ENCODE measurements around the gene TBC1D9. TPM values are rescaled to one million over a fixed set of nuclear protein-coding genes. Genes with fewer than 3 reads are reported as not detected.

The TBC1D9 gene
- total RNA-seq, 2 donors from 2014 or later: 22.3 to 29.0 TPM

DNA sequence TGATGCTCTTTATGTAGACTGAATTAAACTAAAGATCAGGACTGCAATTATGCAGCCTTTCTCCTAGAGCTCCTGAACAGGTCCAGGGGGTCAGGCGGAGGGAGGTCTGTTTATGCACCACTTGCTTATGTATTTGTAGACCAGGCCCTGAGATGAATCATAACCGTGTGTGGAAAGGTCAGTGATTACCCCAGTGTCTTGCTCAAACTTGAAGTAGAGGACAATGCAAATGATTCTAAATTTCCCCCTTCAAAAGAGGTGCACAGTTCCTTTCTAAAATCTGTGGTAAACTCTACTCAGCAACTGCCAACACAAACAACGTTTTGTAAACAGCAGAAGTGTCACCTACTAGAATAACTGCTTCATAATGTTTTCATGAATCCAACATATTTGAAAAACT, 13.0 kb upstream of the TBC1D9 start:
- no peak for DNase-seq
- TF ChIP-seq, protein P1, sequence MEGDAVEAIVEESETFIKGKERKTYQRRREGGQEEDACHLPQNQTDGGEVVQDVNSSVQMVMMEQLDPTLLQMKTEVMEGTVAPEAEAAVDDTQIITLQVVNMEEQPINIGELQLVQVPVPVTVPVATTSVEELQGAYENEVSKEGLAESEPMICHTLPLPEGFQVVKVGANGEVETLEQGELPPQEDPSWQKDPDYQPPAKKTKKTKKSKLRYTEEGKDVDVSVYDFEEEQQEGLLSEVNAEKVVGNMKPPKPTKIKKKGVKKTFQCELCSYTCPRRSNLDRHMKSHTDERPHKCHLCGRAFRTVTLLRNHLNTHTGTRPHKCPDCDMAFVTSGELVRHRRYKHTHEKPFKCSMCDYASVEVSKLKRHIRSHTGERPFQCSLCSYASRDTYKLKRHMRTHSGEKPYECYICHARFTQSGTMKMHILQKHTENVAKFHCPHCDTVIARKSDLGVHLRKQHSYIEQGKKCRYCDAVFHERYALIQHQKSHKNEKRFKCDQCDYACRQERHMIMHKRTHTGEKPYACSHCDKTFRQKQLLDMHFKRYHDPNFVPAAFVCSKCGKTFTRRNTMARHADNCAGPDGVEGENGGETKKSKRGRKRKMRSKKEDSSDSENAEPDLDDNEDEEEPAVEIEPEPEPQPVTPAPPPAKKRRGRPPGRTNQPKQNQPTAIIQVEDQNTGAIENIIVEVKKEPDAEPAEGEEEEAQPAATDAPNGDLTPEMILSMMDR (conservative IDR thresholded peaks at IDR 0.05): no peak
- no peak overlapping the region for H3K4me3 ChIP-seq (ENCODE audit: low read length)
- H3K4me1 ChIP-seq (ENCODE audit: control insufficient read depth, insufficient read depth, low read length): no peaks in the 10 kb centered on the region
- Mint-ChIP-seq H3K27ac (no peak overlapping the region), H3K4me1 (no peaks in the 10 kb centered on the region), H3K9me3 (no peaks in the 10 kb centered on the region), H3K27me3 (ENCODE audit: insufficient read depth) (peaks cover 1% of the 10 kb centered on the region), H3K4me3 (no peak overlapping the region), H3K36me3 (ENCODE audit: low read depth) (no peaks in the 10 kb centered on the region)
- no peak overlapping the region for H3K27ac ChIP-seq (ENCODE audit: low read depth, low read length)
- no peaks in the 10 kb centered on the region for H3K36me3 ChIP-seq (ENCODE audit: control insufficient read depth, insufficient read depth, low read length)
- 87 to 91% methylated on average over 3 of the region's 3 CpGs for WGBS, 2 experiments (ENCODE audit: insufficient coverage in 1 of 2, insufficient read length in 1 of 2)
- H3K9me3 ChIP-seq (ENCODE audit: control insufficient read depth, low read length): no peaks in the 10 kb centered on the region
- no peaks in the 10 kb centered on the region for H3K27me3 ChIP-seq (ENCODE audit: control insufficient read depth, insufficient read depth, low read length, poor library complexity, severe bottlenecking)
- no peak overlapping the region for H3K9ac ChIP-seq (ENCODE audit: extremely low read depth, low read length, poor library complexity, severe bottlenecking)

DNA sequence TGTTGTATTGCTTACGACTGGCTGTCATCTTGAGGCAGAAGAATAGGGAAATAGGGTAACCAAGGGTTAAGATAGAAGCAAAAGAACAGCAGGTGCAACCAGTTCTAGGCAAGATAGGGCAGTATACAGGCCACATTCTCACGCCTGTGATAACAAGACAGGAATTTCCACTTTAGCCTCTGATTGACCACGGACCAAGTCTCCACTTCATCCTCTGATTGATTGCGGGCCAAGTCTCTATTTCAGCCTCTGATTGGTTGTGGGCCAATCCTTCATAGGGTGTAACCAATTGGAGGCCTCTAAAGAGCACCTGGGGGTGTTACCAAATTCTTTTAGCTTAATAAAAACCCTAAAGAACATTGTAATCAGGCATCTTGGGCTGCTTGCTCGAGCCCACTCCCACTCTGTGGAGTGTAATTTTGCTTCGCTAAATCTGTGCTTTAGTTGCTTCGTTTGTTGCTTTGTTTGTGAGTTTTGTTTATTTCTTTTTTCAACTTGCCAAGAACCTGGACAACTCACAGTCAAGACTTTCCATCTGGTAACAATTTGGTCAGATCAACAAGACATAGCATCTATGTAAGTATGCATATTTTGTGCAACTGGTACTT, 8.7 kb upstream of the TBC1D9 start:
- TF ChIP-seq, protein P1 (conservative IDR thresholded peaks at IDR 0.05): no peak
- no peaks in the 10 kb centered on the region for H3K9me3 Mint-ChIP-seq

DNA sequence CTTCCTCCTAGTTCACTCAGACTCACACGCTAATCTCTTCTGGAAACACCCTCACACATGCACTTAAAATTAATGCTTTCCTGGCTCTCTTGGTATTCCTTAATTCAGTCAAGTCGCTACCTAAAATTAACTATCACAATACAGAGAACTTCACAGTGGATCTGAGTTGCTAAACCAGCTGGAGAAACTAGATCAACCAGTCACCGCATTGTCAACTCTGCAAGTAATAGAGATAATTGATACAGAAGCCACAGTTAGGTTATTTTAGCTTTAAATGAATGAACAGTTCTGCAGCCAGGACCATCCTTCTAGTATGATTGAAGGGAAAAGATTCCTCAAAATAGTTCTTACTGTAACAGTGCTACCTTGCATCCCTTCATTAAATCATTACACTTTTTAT, 6.0 kb upstream of the TBC1D9 start:
- no peak overlapping the region for H3K4me3 Mint-ChIP-seq
- no peaks in the 10 kb centered on the region for H3K36me3 Mint-ChIP-seq (ENCODE audit: low read depth)
- H3K27me3 Mint-ChIP-seq (ENCODE audit: insufficient read depth): peaks cover 31% of the 10 kb centered on the region
- Histone ChIP-seq H3K9me3 (ENCODE audit: control insufficient read depth, low read length) (no peaks in the 10 kb centered on the region), H3K4me1 (ENCODE audit: control insufficient read depth, insufficient read depth, low read length) (peaks cover 4% of the 10 kb centered on the region), H3K9ac (ENCODE audit: extremely low read depth, low read length, poor library complexity, severe bottlenecking) (no peak overlapping the region), H3K36me3 (ENCODE audit: control insufficient read depth, insufficient read depth, low read length) (no peaks in the 10 kb centered on the region), H3K4me3 (ENCODE audit: low read length) (no peak overlapping the region), H3K27me3 (ENCODE audit: control insufficient read depth, insufficient read depth, low read length, poor library complexity, severe bottlenecking) (no peaks in the 10 kb centered on the region), H3K27ac (ENCODE audit: low read depth, low read length) (no peak overlapping the region)
- DNase-seq: no peak
- TF ChIP-seq, protein P1 (conservative IDR thresholded peaks at IDR 0.05): no peak
- no peaks in the 10 kb centered on the region for H3K9me3 Mint-ChIP-seq
- 90 to 100% methylated on average over 1 to 3 of the region's 3 CpGs for WGBS, 2 experiments (ENCODE audit: insufficient coverage in 1 of 2, insufficient read length in 1 of 2)
- no peak overlapping the region for H3K27ac Mint-ChIP-seq
- H3K4me1 Mint-ChIP-seq: peaks cover 13% of the 10 kb centered on the region

More for the DNA sequence above, 8.7 kb upstream of the TBC1D9 start:
- DNase-seq: peak; percentile 53
- 88 to 91% methylated on average over 5 to 7 of the region's 7 CpGs for WGBS, 2 experiments (ENCODE audit: insufficient coverage in 1 of 2, insufficient read length in 1 of 2)
- Mint-ChIP-seq H3K36me3 (ENCODE audit: low read depth) (no peaks in the 10 kb centered on the region), H3K4me3 (no peak overlapping the region), H3K27me3 (ENCODE audit: insufficient read depth) (peaks cover 16% of the 10 kb centered on the region), H3K4me1 (peaks cover 7% of the 10 kb centered on the region), H3K27ac (no peak overlapping the region)
- Histone ChIP-seq H3K27ac (ENCODE audit: low read depth, low read length) (no peak overlapping the region), H3K27me3 (ENCODE audit: control insufficient read depth, insufficient read depth, low read length, poor library complexity, severe bottlenecking) (no peaks in the 10 kb centered on the region), H3K36me3 (ENCODE audit: control insufficient read depth, insufficient read depth, low read length) (no peaks in the 10 kb centered on the region), H3K9ac (ENCODE audit: extremely low read depth, low read length, poor library complexity, severe bottlenecking) (no peak overlapping the region), H3K4me3 (ENCODE audit: low read length) (no peak overlapping the region), H3K9me3 (ENCODE audit: control insufficient read depth, low read length) (no peaks in the 10 kb centered on the region), H3K4me1 (ENCODE audit: control insufficient read depth, insufficient read depth, low read length) (no peaks in the 10 kb centered on the region)

Data from endodermal cell (in vitro differentiated cells).